K562 (cell line): Measurements from ENCODE around the gene ZFP62. TPM values are rescaled to one million over a fixed set of nuclear protein-coding genes. Genes with fewer than 3 reads are reported as not detected.

ENCODE experiments used
- ATF4 ChIP-seq: fragments of 450-650 bp; formaldehyde crosslinking; IDR thresholded peaks from 2 replicates; pipeline ENCODE4 v1.4.0; 2022; ENCODE audit warnings: mild to moderate bottlenecking, moderate library complexity
- DMBX1 ChIP-seq: fragments of 250-450 bp; sonication (Bioruptor Pico); IDR thresholded peaks from 2 replicates; pipeline ENCODE4 v1.8.0; 2022; ENCODE audit warnings: inconsistent platforms, mild to moderate bottlenecking, moderate library complexity, borderline replicate concordance
- FOXK1 ChIP-seq: sonication (generic); formaldehyde crosslinking; IDR thresholded peaks from 2 replicates; pipeline ENCODE4 v1.8.0; 2022; ENCODE audit warnings: missing genetic modification reagents, mild to moderate bottlenecking, borderline replicate concordance
- PATZ1 ChIP-seq: fragments of 250-450 bp; sonication (Bioruptor Pico); IDR thresholded peaks from 2 replicates; pipeline ENCODE4 v1.5.0; 2020; ENCODE audit warnings: mild to moderate bottlenecking, borderline replicate concordance
- PHTF2 ChIP-seq: fragments of 250-450 bp; sonication (Bioruptor Pico); IDR thresholded peaks from 2 replicates; pipeline ENCODE4 v1.5.0; 2021; ENCODE audit warnings: mild to moderate bottlenecking
- SIX5 ChIP-seq, 2 experiments: IDR thresholded peaks; 2 replicates each; pipeline ENCODE4 v1.6.1; 2011; ENCODE audit warnings: low read length in 2 of 2, borderline replicate concordance in 1 of 2, low read depth in 1 of 2, mild to moderate bottlenecking in 1 of 2, moderate library complexity in 1 of 2; ENCODE audit not compliant: insufficient read depth in 1 of 2
- TEAD2 ChIP-seq: fragments of 450-650 bp; IDR thresholded peaks from 2 replicates; pipeline ENCODE4 v1.6.1; 2016; ENCODE audit warnings: missing genetic modification characterization, control low read depth, missing compliant biosample characterization
- USF1 ChIP-seq: sonication (generic); formaldehyde crosslinking; IDR thresholded peaks from 2 replicates; pipeline ENCODE4 v1.9.0; 2022; ENCODE audit warnings: mild to moderate bottlenecking, missing genetic modification reagents
- ZBED1 ChIP-seq: IDR thresholded peaks from 2 replicates; pipeline ENCODE4 v1.6.1; 2014
- polyA plus RNA-seq, 8 experiments: library from polyadenylated mRNA; depleted of rRNA in 4 of 8; stranded (reverse) in 5 of 8; unstranded in 3 of 8; fragments of >200 nt; fragmentation: Nextera tagmentation in 2 of 8; fragmentation: Illumina TruSeq in 1 of 8; extraction: Ambion mirVana in 2 of 8; extraction: Trizol in 1 of 8; gene quantifications; 2 replicates each; pipeline versions ENCODE4 v1.2.1 to v1.2.3, GENCODE V29; 2011 to 2014; ENCODE audit warnings: inconsistent platforms in 1 of 8, missing spikeins in 1 of 8
- total RNA-seq, 7 experiments: library from RNA; depleted of rRNA in 6 of 7; stranded (reverse); fragments of >200 nt in 6 of 7; fragmentation: Illumina TruSeq in 2 of 7; extraction: Trizol in 2 of 7; gene quantifications; 2 replicates each; pipeline versions ENCODE4 v1.2.1 to v1.2.3, GENCODE V29; 2011 to 2021; ENCODE audit warnings: low replicate concordance in 1 of 7
- TF ChIP-seq, protein P1 (sequence below): fragments of 450-650 bp; IDR thresholded peaks from 2 replicates; pipeline ENCODE4 v1.6.1; 2016; ENCODE audit warnings: low read depth
- TF ChIP-seq, protein P2 (sequence below): fragments of 450-650 bp; formaldehyde crosslinking; conservative IDR thresholded peaks from 2 replicates; pipeline ENCODE4 v1.4.0; 2022; ENCODE audit warnings: mild to moderate bottlenecking, missing genetic modification characterization

Gene ZFP62
- total and polyA plus RNA-seq, 9 of the 15 experiments (the other 6 are each of a cell fraction or from before 2014, with no cell fraction given) = 12.2 to 37.5 (median 25.0) TPM

GRCh38 chr5:180873615-180874520 lies 12.8 kb upstream of the ZFP62 start (continued):
- TF ChIP-seq, protein P1, sequence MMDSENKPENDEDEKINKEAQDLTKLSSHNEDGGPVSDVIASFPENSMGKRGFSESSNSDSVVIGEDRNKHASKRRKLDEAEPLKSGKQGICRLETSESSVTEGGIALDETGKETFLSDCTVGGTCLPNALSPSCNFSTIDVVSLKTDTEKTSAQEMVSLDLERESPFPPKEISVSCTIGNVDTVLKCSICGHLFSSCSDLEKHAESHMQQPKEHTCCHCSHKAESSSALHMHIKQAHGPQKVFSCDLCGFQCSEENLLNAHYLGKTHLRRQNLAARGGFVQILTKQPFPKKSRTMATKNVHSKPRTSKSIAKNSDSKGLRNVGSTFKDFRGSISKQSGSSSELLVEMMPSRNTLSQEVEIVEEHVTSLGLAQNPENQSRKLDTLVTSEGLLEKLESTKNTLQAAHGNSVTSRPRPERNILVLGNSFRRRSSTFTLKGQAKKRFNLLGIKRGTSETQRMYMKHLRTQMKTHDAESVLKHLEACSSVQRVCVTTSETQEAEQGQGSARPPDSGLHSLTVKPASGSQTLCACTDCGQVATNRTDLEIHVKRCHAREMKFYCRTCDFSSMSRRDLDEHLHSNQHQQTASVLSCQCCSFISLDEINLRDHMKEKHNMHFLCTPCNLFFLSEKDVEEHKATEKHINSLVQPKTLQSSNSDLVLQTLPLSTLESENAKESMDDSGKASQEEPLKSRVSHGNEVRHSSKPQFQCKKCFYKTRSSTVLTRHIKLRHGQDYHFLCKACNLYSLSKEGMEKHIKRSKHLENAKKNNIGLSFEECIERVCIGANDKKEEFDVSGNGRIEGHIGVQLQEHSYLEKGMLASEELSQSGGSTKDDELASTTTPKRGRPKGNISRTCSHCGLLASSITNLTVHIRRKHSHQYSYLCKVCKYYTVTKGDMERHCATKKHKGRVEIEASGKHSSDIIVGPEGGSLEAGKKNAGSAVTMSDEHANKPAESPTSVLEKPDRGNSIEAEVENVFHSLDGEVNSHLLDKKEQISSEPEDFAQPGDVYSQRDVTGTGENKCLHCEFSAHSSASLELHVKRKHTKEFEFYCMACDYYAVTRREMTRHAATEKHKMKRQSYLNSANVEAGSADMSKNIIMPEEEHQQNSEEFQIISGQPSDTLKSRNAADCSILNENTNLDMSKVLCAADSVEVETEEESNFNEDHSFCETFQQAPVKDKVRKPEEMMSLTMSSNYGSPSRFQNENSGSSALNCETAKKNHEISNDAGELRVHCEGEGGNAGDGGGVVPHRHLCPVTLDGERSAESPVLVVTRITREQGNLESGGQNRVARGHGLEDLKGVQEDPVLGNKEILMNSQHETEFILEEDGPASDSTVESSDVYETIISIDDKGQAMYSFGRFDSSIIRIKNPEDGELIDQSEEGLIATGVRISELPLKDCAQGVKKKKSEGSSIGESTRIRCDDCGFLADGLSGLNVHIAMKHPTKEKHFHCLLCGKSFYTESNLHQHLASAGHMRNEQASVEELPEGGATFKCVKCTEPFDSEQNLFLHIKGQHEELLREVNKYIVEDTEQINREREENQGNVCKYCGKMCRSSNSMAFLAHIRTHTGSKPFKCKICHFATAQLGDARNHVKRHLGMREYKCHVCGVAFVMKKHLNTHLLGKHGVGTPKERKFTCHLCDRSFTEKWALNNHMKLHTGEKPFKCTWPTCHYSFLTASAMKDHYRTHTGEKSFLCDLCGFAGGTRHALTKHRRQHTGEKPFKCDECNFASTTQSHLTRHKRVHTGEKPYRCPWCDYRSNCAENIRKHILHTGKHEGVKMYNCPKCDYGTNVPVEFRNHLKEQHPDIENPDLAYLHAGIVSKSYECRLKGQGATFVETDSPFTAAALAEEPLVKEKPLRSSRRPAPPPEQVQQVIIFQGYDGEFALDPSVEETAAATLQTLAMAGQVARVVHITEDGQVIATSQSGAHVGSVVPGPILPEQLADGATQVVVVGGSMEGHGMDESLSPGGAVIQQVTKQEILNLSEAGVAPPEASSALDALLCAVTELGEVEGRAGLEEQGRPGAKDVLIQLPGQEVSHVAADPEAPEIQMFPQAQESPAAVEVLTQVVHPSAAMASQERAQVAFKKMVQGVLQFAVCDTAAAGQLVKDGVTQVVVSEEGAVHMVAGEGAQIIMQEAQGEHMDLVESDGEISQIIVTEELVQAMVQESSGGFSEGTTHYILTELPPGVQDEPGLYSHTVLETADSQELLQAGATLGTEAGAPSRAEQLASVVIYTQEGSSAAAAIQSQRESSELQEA = peak; percentile 79
- TF ChIP-seq, protein P2, sequence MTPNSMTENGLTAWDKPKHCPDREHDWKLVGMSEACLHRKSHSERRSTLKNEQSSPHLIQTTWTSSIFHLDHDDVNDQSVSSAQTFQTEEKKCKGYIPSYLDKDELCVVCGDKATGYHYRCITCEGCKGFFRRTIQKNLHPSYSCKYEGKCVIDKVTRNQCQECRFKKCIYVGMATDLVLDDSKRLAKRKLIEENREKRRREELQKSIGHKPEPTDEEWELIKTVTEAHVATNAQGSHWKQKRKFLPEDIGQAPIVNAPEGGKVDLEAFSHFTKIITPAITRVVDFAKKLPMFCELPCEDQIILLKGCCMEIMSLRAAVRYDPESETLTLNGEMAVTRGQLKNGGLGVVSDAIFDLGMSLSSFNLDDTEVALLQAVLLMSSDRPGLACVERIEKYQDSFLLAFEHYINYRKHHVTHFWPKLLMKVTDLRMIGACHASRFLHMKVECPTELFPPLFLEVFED = no peak
- TF ChIP-seq TEAD2 (no peak), ATF4 (CRISPR knock-in tag) (peak; percentile 34; the same call in 1 of the 2 replicates), SIX5 (IDR thresholded peaks at IDR 0.05; ENCODE audit: borderline replicate concordance in 1 of 2, insufficient read depth in 1 of 2, low read depth in 1 of 2, low read length in 2 of 2) (no peak), ZBED1 (peak; percentile 72; the same call in 1 of the 2 replicates), USF1 (CRISPR knock-in tag) (no peak), PATZ1 (CRISPR knock-in tag) (no peak), FOXK1 (CRISPR knock-in tag) (peak; percentile 56; the same call in 1 of the 2 replicates), DMBX1 (CRISPR knock-in tag) (peak; percentile 78), PHTF2 (CRISPR knock-in tag) (no peak)
